Measurements from ENCODE around the gene SOX6.

GRCh38 chr11:16271258-16271657 is 85.1 kb downstream of the SOX6 start:
- TF ChIP-seq CCDC6 (CRISPR knock-in tag; IDR thresholded peaks at IDR 0.05) (no peak), CREM (IDR thresholded peaks at IDR 0.05) (no peak), CREM (CRISPR knock-in tag; IDR thresholded peaks at IDR 0.05) (no peak), POLR2A (IDR thresholded peaks at IDR 0.05; ENCODE audit: insufficient read depth in 1 of 2, low read depth in 2 of 2, low read length in 2 of 2) (no peak), ZNF350 (CRISPR knock-in tag; IDR thresholded peaks at IDR 0.05; ENCODE audit: borderline replicate concordance, low read depth) (no peak), EZH2 (conservative IDR thresholded peaks at IDR 0.05; ENCODE audit: low read depth, low read length) (no peak), JUND (CRISPR knock-in tag; IDR thresholded peaks at IDR 0.05) (no peak), EP300 (IDR thresholded peaks at IDR 0.05; ENCODE audit: low read depth in 2 of 2, low read length in 2 of 2) (no peak), EP300 (CRISPR knock-in tag; IDR thresholded peaks at IDR 0.05; ENCODE audit: borderline replicate concordance) (no peak), CEBPB (IDR thresholded peaks at IDR 0.05; ENCODE audit: borderline replicate concordance, low read depth, low read length) (no peak), ZNF232 (CRISPR knock-in tag; IDR thresholded peaks at IDR 0.05; ENCODE audit: borderline replicate concordance) (no peak), ZNF33B (CRISPR knock-in tag; IDR thresholded peaks at IDR 0.05) (no peak), MAX (IDR thresholded peaks at IDR 0.05) (no peak)
